C4-2B (cell line): ENCODE results near the gene TIPIN.
"Not testable (repeated sequence)": the region's sequence is repeated elsewhere in the genome, so short reads cannot be mapped to it uniquely, and the experiment has no call there.

ENCODE experiments used
- ZFX ChIP-seq: fragments of 450-650 bp; IDR thresholded peaks from 2 replicates; pipeline ENCODE4 v1.6.1; 2017
- TF ChIP-seq, protein P1 (sequence below): fragments of 450-650 bp; conservative IDR thresholded peaks from 2 replicates; pipeline ENCODE4 v1.5.1; 2017; ENCODE audit warnings: mild to moderate bottlenecking

DNA sequence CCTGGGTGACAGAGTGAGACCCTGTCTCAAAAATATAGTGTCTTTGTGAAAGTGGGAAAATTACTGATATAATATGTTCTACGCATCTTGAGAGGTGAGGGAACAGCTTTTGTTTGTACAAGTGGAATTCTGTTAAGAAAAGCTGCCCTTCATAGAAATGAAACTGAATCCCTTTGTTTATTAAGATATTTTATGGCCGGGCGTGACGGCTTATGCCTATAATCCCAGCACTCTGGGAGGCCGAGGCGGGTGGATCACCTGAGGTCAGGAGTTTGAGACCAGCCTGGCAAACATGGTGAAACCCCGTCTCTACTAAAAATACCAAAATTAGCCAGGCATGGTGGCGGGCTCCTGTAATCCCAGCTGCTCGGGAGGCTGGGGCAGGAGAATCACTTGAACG, 52.1 kb downstream of the TIPIN start:
- TF ChIP-seq, protein P1, sequence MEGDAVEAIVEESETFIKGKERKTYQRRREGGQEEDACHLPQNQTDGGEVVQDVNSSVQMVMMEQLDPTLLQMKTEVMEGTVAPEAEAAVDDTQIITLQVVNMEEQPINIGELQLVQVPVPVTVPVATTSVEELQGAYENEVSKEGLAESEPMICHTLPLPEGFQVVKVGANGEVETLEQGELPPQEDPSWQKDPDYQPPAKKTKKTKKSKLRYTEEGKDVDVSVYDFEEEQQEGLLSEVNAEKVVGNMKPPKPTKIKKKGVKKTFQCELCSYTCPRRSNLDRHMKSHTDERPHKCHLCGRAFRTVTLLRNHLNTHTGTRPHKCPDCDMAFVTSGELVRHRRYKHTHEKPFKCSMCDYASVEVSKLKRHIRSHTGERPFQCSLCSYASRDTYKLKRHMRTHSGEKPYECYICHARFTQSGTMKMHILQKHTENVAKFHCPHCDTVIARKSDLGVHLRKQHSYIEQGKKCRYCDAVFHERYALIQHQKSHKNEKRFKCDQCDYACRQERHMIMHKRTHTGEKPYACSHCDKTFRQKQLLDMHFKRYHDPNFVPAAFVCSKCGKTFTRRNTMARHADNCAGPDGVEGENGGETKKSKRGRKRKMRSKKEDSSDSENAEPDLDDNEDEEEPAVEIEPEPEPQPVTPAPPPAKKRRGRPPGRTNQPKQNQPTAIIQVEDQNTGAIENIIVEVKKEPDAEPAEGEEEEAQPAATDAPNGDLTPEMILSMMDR, result not testable (repeated sequence)
- TF ChIP-seq ZFX, result not testable (repeated sequence)
